GM21529 (cell line): ENCODE results near the gene CYP2R1.

Experiments used
- ATAC-seq: cut with Tn5 transposase; IDR thresholded peaks from one replicate; pipeline ENCODE4 v1.9.1; 2021; ENCODE audit not compliant: unreplicated experiment

CYP2R1 gene

GRCh38 chr11:14835496-14836492 lies 56.2 kb downstream of the CYP2R1 start:
- no peak for ATAC-seq
